Naive B cell (primary cell): ENCODE data around the gene RFTN1. TPM values are rescaled to one million over a fixed set of nuclear protein-coding genes. Genes with fewer than 3 reads are reported as not detected.
A peak's percentile ranks its signal among the peaks of the same experiment; 100 is the strongest.

ENCODE experiments used
- ATAC-seq, 2 donors: fragments of 150-1000 bp; cut with Tn5 transposase; 2 replicates each; pipeline ENCODE4 v1.10.0; 2021; ENCODE audit warnings: low read depth in 2 of 2, mild to moderate bottlenecking in 2 of 2, moderate library complexity in 2 of 2
- DNase-seq: peaks from one replicate; pipeline ENCODE4 v3.0.0; 2022
- H3K27ac Mint-ChIP-seq, 6 donors: one replicate each; pipeline ENCODE4 v1.8.0; 2020 to 2022; ENCODE audit warnings: mild to moderate bottlenecking in 6 of 6, mixed read lengths in 6 of 6, moderate library complexity in 5 of 6, inconsistent platforms in 2 of 6
- H3K27me3 Mint-ChIP-seq, 3 donors: one replicate each; pipeline ENCODE4 v1.8.0; 2021 to 2022; ENCODE audit warnings: mixed read lengths in 3 of 3, mild to moderate bottlenecking in 1 of 3
- H3K36me3 Mint-ChIP-seq, 2 donors: one replicate each; pipeline ENCODE4 v1.8.0; 2020 to 2022; ENCODE audit warnings: mixed read lengths in 2 of 2, inconsistent platforms in 1 of 2, mild to moderate bottlenecking in 1 of 2
- H3K4me1 Mint-ChIP-seq, 3 donors: one replicate each; pipeline ENCODE4 v1.8.0; 2020 to 2022; ENCODE audit warnings: mixed read lengths in 3 of 3, inconsistent platforms in 1 of 3, mild to moderate bottlenecking in 1 of 3, moderate library complexity in 1 of 3
- H3K4me3 Mint-ChIP-seq, 8 donors: one replicate each; pipeline ENCODE4 v1.8.0; 2020 to 2022; ENCODE audit warnings: mild to moderate bottlenecking in 8 of 8, mixed read lengths in 8 of 8, moderate library complexity in 8 of 8, inconsistent platforms in 2 of 8
- H3K9me3 Mint-ChIP-seq, 7 donors: one replicate each; pipeline ENCODE4 v1.8.0; 2020 to 2022; ENCODE audit warnings: mixed read lengths in 7 of 7, mild to moderate bottlenecking in 5 of 7, inconsistent platforms in 2 of 7, moderate library complexity in 1 of 7
- polyA plus RNA-seq, 6 donors: library from polyadenylated mRNA; unstranded; fragments of 300-500 nt; fragmentation: Illumina TruSeq; gene quantifications; one replicate each; pipeline ENCODE4 v1.2.3, GENCODE V29; 2021; ENCODE audit warnings: low read depth in 6 of 6

Gene RFTN1
- polyA plus RNA-seq, 6 donors from 2014 or later, result 63.0 to 147 (median 106) TPM

DNA sequence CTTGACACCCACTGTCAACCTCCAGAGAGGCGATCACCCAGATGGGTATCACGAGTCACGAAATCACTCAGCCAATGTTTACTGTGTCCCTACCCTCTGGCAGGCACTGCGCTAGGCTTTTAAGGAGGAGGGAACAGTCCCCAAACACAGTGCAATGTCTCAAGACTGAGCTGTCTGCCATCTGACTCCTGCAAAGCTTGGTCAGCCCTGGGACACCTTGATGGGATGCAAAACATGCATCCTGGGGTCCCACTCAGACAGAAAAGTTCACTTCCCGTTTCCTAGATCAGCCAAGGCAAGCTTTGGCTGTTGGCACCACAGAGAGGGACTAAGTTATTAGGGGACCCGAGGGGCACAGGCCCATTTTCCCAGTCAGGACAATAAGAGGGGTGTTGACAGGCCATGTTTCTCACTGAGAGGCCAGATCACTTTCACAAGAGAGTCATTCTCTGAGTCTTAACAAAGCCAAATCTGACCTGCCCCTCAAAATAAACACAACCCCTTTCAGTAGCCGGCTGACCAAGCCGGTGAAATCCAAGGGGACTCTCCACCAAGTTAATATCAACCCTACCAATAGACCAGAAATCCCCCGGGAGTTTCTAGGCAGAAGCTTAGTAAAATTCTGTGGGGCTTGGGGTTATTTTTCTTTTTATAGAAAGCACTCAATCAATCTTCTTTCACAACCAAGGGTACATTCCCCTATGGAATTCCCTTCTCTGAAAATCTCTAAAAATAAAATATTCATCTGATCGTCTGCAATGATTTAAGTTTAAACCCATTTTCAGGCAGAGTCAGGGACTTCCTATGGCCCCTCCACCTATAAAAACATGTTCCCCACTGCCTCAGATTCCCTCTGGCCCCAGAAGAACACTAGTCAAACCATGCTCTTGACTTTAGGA lies 3.5 kb downstream of the RFTN1 start:
- peak overlapping the region; percentile 93 to 100 (median 98) for H3K27ac Mint-ChIP-seq
- peak; percentile 28 for DNase-seq
- H3K4me3 Mint-ChIP-seq, result peak overlapping the region in 7 of 8 donors; percentile 42 to 97 (median 96)
- no peaks in the 10 kb centered on the region for H3K9me3 Mint-ChIP-seq
- H3K4me1 Mint-ChIP-seq, result peaks cover 73 to 82% (median 80%) of the 10 kb centered on the region in 3 donors
- ATAC-seq, result no peak
- peaks cover 5 to 14% of the 10 kb centered on the region in 2 donors for H3K36me3 Mint-ChIP-seq
- H3K27me3 Mint-ChIP-seq, result no peaks in the 10 kb centered on the region

DNA sequence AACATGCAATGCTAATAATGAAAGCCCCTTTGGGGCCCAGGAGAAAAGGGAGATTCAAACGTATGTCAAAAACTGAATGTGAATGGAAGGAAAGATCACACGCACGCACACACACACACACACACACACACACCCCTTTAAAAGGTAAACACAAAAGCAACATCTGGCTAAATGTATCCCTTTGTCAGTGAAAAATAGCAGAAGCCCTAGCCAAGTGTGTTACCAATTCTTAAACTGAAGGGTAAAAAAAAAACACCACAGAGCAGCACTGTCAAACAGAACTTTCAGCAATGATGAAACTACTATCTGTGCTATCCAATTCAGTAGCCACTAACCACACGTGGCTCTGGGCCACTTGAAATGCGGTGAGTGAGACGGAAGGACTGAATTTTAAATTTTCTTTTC lies 4.9 kb downstream of the RFTN1 start:
- H3K36me3 Mint-ChIP-seq, result peaks cover 5 to 21% of the 10 kb centered on the region in 2 donors
- no peaks in the 10 kb centered on the region for H3K27me3 Mint-ChIP-seq
- H3K27ac Mint-ChIP-seq, result peak overlapping the region in 5 of 6 donors; percentile 19 to 98 (median 86)
- no peaks in the 10 kb centered on the region for H3K9me3 Mint-ChIP-seq
- peak overlapping the region in 2 of 8 donors; percentile 58 to 74 for H3K4me3 Mint-ChIP-seq
- peaks cover 74 to 82% (median 80%) of the 10 kb centered on the region in 3 donors for H3K4me1 Mint-ChIP-seq
- ATAC-seq (no peak), DNase-seq (no peak)

DNA sequence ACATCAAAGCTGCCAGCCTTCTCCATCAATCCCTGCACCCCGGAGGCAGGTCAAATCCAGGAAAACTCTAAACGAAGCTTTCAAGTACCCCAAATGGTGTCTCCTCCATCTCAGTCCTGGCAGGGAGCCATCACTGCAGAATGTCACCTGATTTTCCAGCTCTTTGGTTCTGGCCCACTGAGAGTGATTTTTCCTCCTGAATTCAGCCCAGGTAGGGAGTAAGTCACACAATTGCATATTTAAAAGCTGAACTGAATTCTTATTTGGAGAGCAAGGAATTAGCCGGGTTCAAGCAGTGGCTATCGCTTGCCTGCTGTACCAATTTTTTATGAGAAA lies 5.3 kb downstream of the RFTN1 start:
- no peak for DNase-seq
- no peak for ATAC-seq

GRCh38 chr3:16507578-16508242 lies 5.8 kb downstream of the RFTN1 start:
- peaks cover 5 to 21% of the 10 kb centered on the region in 2 donors for H3K36me3 Mint-ChIP-seq
- no peaks in the 10 kb centered on the region for H3K9me3 Mint-ChIP-seq
- peak overlapping the region; percentile 2 to 98 (median 86) for H3K27ac Mint-ChIP-seq
- DNase-seq (no peak), ATAC-seq (no peak)
- H3K4me3 Mint-ChIP-seq, result peak overlapping the region in 2 of 8 donors; percentile 58 to 74
- H3K4me1 Mint-ChIP-seq, result peaks cover 73 to 88% (median 84%) of the 10 kb centered on the region in 3 donors
- no peaks in the 10 kb centered on the region for H3K27me3 Mint-ChIP-seq

More for the DNA sequence above, 5.3 kb downstream of the RFTN1 start:
- Mint-ChIP-seq H3K4me1 (peaks cover 77 to 84% (median 83%) of the 10 kb centered on the region in 3 donors), H3K27me3 (no peaks in the 10 kb centered on the region), H3K27ac (peak overlapping the region in 4 of 6 donors; percentile 67 to 98 (median 89)), H3K9me3 (no peaks in the 10 kb centered on the region), H3K36me3 (peaks cover 5 to 21% of the 10 kb centered on the region in 2 donors), H3K4me3 (peak overlapping the region in 2 of 8 donors; percentile 58 to 74)

DNA sequence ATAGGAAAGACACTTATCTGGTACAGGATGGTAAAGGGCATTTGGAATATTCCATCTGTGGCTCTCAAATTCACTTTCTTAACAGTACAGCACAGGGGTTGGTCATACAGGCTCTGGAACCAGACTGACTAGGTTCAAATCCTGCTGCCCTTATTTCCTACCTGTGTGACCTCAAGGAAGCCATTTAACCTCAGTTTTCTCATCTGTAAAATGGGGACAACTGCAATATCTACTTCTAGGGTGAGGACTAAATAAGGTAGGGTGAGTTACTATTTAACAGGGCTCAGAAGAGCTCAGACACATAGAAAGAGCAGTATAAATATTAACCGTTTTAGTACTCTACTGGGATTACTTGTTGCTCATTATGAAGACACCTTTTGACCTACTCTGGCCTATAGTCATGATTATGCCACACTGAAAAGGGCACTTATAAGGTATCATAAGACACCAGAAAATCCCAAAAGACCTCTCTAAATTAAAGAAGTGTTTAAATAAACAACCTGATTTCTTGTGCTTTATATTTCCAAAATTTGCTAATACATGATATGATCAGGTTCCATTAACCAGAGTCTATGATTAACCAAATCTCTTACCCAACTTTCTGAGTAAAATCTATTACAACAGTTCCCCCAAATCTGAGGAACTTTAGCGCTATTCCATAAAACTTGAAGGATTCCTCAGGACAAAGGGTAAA lies 6.5 kb downstream of the RFTN1 start:
- H3K36me3 Mint-ChIP-seq, result peaks cover 10 to 21% of the 10 kb centered on the region in 2 donors

GRCh38 chr3:16506451-16506850 lies 7.0 kb downstream of the RFTN1 start:
- no peaks in the 10 kb centered on the region for H3K9me3 Mint-ChIP-seq
- H3K36me3 Mint-ChIP-seq, result peaks cover 10 to 21% of the 10 kb centered on the region in 2 donors
- no peaks in the 10 kb centered on the region for H3K27me3 Mint-ChIP-seq
- H3K4me1 Mint-ChIP-seq, result peaks cover 63 to 90% (median 80%) of the 10 kb centered on the region in 3 donors
- DNase-seq (no peak), ATAC-seq (no peak)
- H3K4me3 Mint-ChIP-seq, result peak overlapping the region in 3 of 8 donors; percentile 12 to 41 (median 35)
- H3K27ac Mint-ChIP-seq, result peak overlapping the region in 5 of 6 donors; percentile 22 to 85 (median 57)

More for the DNA sequence above, 6.5 kb downstream of the RFTN1 start:
- no peak overlapping the region for H3K4me3 Mint-ChIP-seq
- peaks cover 69 to 91% (median 84%) of the 10 kb centered on the region in 3 donors for H3K4me1 Mint-ChIP-seq
- no peak for ATAC-seq
- no peaks in the 10 kb centered on the region for H3K9me3 Mint-ChIP-seq
- H3K27ac Mint-ChIP-seq, result peak overlapping the region in 5 of 6 donors; percentile 22 to 98 (median 85)
- DNase-seq, result no peak
- H3K27me3 Mint-ChIP-seq, result no peaks in the 10 kb centered on the region

GRCh38 chr3:16504692-16505091 lies 8.8 kb downstream of the RFTN1 start:
- Mint-ChIP-seq H3K36me3 (peaks cover 20 to 31% of the 10 kb centered on the region in 2 donors), H3K4me3 (peak overlapping the region in 4 of 8 donors; percentile 4 to 85 (median 47)), H3K27ac (peak overlapping the region in 5 of 6 donors; percentile 47 to 95 (median 90)), H3K9me3 (no peaks in the 10 kb centered on the region), H3K4me1 (peaks cover 45 to 81% (median 70%) of the 10 kb centered on the region in 3 donors), H3K27me3 (no peaks in the 10 kb centered on the region)
- ATAC-seq, result no peak
- DNase-seq, result no peak

GRCh38 chr3:16504242-16504641 lies 9.3 kb downstream of the RFTN1 start:
- H3K36me3 Mint-ChIP-seq, result peaks cover 20 to 31% of the 10 kb centered on the region in 2 donors
- H3K4me3 Mint-ChIP-seq, result no peak overlapping the region
- H3K9me3 Mint-ChIP-seq, result no peaks in the 10 kb centered on the region
- no peaks in the 10 kb centered on the region for H3K27me3 Mint-ChIP-seq
- DNase-seq (peak; percentile 40), ATAC-seq (peak; percentile 68 to 71)
- H3K4me1 Mint-ChIP-seq, result peaks cover 45 to 80% (median 69%) of the 10 kb centered on the region in 3 donors
- H3K27ac Mint-ChIP-seq, result peak overlapping the region in 5 of 6 donors; percentile 47 to 93 (median 77)

DNA sequence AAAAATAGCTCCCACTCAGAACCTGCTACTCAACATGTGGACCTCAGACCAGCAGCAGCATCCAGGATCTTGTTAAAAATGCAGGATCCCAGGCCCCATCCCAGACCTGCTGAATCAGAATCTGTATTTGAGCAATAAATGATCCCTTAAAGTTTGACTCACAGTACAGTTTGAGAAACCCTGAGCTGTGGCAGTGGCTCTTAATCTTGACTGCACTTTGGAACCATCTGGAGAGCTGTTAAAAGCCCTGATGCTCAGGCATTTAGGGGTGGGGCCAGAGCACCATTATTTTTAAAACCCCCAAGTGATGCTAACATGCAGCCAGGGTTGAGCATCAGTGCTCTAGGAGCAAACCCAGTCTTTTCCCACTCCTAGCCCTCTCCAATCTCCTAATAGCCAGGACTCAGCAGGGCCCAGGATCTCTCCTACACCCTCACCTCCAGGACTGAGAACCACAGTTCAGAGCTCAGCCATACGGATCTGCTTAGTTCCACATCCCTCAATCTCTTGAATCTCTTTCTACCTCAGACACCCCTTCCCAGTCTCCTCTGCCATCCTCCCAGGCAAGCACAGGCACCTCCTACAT lies 10.2 kb downstream of the RFTN1 start:
- Mint-ChIP-seq H3K4me1 (peaks cover 47 to 82% (median 73%) of the 10 kb centered on the region in 3 donors), H3K9me3 (no peaks in the 10 kb centered on the region), H3K4me3 (peak overlapping the region in 3 of 8 donors; percentile 20 to 53 (median 44)), H3K36me3 (peaks cover 20 to 31% of the 10 kb centered on the region in 2 donors), H3K27ac (peak overlapping the region in 4 of 6 donors; percentile 57 to 81 (median 74)), H3K27me3 (no peaks in the 10 kb centered on the region)
- DNase-seq (no peak), ATAC-seq (no peak)

DNA sequence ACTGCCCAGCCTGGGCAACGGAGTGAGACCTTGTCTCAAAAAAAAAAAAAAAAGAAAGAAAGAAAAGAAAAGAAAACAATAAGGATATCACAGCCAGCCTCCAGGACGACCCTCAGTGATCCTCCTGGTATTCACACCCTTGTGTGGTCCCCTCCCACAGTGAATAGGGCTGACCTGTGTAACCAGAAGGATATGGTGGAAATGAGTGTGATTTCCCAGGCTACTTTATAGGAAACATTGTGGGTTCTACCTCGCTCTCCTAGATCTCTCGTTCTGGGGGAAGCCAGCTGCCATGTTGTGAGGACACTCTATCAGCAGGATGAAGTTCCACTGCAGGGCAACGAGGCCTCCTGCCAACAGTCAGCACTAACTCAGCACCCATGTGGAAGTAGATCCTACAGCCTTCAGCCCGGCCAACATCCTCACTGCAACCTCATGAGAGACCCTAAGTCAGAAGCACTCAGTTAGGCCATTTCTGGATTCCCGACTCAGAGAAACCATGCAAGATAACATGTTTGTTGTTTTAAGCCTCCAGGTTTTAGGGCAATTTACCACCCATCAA lies 11.1 kb downstream of the RFTN1 start:
- ATAC-seq (no peak), DNase-seq (no peak)
- H3K4me3 Mint-ChIP-seq, result peak overlapping the region in 1 of 8 donors; percentile 20
- peaks cover 45 to 82% (median 72%) of the 10 kb centered on the region in 3 donors for H3K4me1 Mint-ChIP-seq
- H3K27me3 Mint-ChIP-seq, result no peaks in the 10 kb centered on the region
- H3K9me3 Mint-ChIP-seq, result no peaks in the 10 kb centered on the region
- H3K36me3 Mint-ChIP-seq, result peaks cover 16 to 31% of the 10 kb centered on the region in 2 donors
- peak overlapping the region in 3 of 6 donors; percentile 71 to 85 (median 81) for H3K27ac Mint-ChIP-seq

- peaks cover 17 to 30% of the 10 kb centered on the region in 2 donors for H3K36me3 Mint-ChIP-seq
- H3K27ac Mint-ChIP-seq, result peak overlapping the region in 1 of 6 donors; percentile 13
- H3K9me3 Mint-ChIP-seq, result no peaks in the 10 kb centered on the region
- DNase-seq (no peak), ATAC-seq (no peak)
- H3K27me3 Mint-ChIP-seq, result no peaks in the 10 kb centered on the region
- peaks cover 44 to 88% (median 80%) of the 10 kb centered on the region in 3 donors for H3K4me1 Mint-ChIP-seq
- no peak overlapping the region for H3K4me3 Mint-ChIP-seq
Measured at GRCh38 chr3:16501376-16501775, 12.1 kb downstream of the RFTN1 start.

DNA sequence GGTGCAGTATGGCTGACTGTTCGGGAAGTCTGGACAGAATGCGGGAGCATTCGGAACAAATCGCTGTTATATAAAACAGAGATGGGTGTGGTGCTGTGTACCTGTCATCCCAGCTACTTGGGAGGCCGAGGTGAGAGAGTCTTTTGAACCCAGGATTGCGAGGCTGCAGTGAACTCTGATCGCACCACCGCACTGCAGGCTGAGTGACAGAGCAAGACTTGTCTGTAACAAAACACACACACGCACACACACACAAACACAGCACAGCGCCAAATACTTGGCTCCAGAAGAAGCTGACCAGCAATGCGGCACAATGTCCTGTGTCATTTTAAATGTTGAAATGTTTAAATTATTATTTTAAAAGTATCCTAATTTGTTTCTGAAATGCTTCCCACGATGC lies 12.6 kb downstream of the RFTN1 start:
- ATAC-seq (no peak), DNase-seq (no peak)
- Mint-ChIP-seq H3K27ac (peak overlapping the region in 2 of 6 donors; percentile 36 to 65), H3K36me3 (peaks cover 22 to 25% of the 10 kb centered on the region in 2 donors), H3K4me3 (no peak overlapping the region), H3K9me3 (no peaks in the 10 kb centered on the region), H3K4me1 (peaks cover 44 to 88% (median 80%) of the 10 kb centered on the region in 3 donors), H3K27me3 (no peaks in the 10 kb centered on the region)
